AG04449 (cell line): ENCODE results near the gene REEP6.
"Not testable (repeated sequence)": the region's sequence is repeated elsewhere in the genome, so short reads cannot be mapped to it uniquely, and the experiment has no call there.

ENCODE experiments used
- CTCF ChIA-PET: fragments of 350-600 bp; formaldehyde crosslinking; extraction: SDS; loops from one replicate; lab custom pipeline; 2021; ENCODE audit warnings: antibody characterized with exemption; lab: Yijun Ruan, JAX
- POLR2A ChIA-PET: fragments of 400-600, 350-600 bp; formaldehyde crosslinking; extraction: SDS; loops from one replicate; lab custom pipeline; 2020; ENCODE audit warnings: antibody characterized with exemption, inconsistent platforms; lab: Yijun Ruan, JAX
- DNase-seq: peaks from one replicate; pipeline ENCODE4 v3.0.0-alpha.2; 2010; ENCODE audit warnings: low read depth, low spot score
- H3K4me3 ChIP-seq: 2 replicates; pipeline ENCODE4 v1.5.1; 2011; ENCODE audit warnings: low read depth, mild to moderate bottlenecking, control low read depth, low read length
- TF ChIP-seq, protein P1 (sequence below): IDR thresholded peaks from one replicate; pipeline ENCODE4 v1.5.1; 2011; ENCODE audit warnings: mild to moderate bottlenecking, moderate library complexity, low read length, control low read depth, inconsistent platforms; ENCODE audit not compliant: insufficient read depth; ENCODE audit errors: missing control alignments

Gene REEP6

GRCh38 chr19:1531587-1531986 is 40.6 kb downstream of the REEP6 start:
- ChIA-PET CTCF (interaction anchor here (1.1 to 2.2 kb wide), 2 partner anchors 15 to 236 kb away, joined by 3 to 6 read pairs; no protein-coding TSS in a partner anchor), POLR2A (no interaction called here)
- DNase-seq: no peak

DNA sequence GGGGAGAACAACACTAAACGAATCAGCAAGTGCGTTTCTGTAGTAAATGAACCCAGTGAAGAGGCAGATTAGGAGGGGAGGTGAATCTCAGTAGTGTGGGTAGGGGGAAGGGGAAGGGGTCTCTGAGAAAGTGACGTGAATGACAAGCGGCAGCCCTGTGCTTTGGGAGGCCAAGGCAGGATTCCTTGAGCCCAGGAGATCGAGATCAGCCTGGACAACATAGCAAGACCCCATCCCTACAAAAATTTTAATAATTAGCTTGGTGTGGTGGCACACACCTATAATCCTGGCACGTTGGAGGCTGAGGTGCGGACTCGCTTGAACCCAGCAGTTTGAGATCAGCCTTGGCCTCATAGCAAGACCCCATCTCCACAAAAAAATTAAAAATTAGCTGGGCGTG is 41.0 kb downstream of the REEP6 start:
- DNase-seq: no peak
- POLR2A ChIA-PET: no interaction called here
- H3K4me3 ChIP-seq: no peak overlapping the region
- TF ChIP-seq, protein P1, sequence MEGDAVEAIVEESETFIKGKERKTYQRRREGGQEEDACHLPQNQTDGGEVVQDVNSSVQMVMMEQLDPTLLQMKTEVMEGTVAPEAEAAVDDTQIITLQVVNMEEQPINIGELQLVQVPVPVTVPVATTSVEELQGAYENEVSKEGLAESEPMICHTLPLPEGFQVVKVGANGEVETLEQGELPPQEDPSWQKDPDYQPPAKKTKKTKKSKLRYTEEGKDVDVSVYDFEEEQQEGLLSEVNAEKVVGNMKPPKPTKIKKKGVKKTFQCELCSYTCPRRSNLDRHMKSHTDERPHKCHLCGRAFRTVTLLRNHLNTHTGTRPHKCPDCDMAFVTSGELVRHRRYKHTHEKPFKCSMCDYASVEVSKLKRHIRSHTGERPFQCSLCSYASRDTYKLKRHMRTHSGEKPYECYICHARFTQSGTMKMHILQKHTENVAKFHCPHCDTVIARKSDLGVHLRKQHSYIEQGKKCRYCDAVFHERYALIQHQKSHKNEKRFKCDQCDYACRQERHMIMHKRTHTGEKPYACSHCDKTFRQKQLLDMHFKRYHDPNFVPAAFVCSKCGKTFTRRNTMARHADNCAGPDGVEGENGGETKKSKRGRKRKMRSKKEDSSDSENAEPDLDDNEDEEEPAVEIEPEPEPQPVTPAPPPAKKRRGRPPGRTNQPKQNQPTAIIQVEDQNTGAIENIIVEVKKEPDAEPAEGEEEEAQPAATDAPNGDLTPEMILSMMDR: no peak
- CTCF ChIA-PET: interaction anchor here (1.0 to 1.1 kb wide), 2 partner anchors 14 to 235 kb away, joined by 3 to 5 read pairs; no protein-coding TSS in a partner anchor

More at GRCh38 chr19:1531587-1531986, 40.6 kb downstream of the REEP6 start:
- TF ChIP-seq, protein P1: no peak
- no peak overlapping the region for H3K4me3 ChIP-seq

DNA sequence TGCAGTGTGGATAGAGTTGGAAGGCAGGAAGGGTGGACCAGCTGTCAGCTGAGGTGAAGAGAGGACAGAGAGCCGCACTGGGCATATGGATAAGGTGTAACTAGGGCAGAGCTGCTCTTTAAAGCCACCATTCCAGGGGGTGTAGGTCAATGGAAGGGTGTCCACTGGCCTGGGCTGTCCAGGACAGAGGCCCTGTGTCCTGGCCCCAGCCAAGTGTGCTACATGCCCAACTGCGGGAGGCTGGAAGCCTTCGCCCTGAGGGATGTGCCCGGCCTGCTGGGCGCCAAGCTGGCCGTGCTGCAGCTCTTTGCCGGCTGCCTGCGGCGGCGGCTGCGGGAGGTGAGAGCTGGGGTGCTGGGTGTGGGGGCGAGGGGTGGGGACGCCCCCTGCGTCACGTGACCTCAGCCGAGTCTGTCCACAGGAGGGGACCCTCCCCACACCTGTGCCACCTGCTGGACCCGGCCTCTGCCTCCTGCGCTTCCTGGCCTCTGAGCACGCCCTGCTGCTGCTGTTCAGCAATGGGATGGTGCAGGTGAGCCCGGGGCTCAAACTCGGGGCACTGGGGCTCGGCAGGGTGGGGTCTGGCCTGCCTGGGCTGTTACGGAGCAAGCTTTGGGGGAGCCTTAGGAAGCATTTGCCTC is 42.6 kb downstream of the REEP6 start:
- ChIA-PET CTCF (interaction anchor here (0.6 to 3.6 kb wide), 2 partner anchors 13 to 1617 kb away, joined by 3 to 22 read pairs; no protein-coding TSS in a partner anchor), POLR2A (no interaction called here)
- no peak for DNase-seq
- H3K4me3 ChIP-seq: no peak overlapping the region
- TF ChIP-seq, protein P1: no peak

DNA sequence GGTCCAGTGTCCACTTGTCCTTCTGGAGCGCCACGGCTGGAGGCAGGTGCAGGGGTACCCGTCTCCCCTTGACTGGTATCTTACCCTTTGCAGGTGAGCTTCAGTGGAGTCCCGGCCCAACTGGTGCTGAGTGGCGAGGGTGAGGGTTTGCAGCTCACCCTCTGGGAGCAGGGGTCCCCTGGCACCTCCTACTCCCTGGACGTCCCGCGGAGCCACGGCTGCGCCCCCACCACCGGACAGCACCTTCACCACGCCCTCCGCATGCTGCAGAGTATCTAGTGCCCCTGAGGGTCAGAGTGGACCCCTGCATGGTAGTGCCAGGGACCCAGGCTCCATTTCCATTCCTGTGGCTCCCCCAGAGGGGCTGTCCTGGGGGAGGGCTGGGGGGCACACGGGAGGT is 44.0 kb downstream of the REEP6 start:
- no peak overlapping the region for H3K4me3 ChIP-seq
- DNase-seq: no peak
- TF ChIP-seq, protein P1: no peak
- POLR2A ChIA-PET: interaction anchor here (0.6 kb wide), 1 partner anchor 1230 kb away, joined by 4 read pairs; no protein-coding TSS in a partner anchor
- CTCF ChIA-PET: interaction anchor here (3.6 kb wide), 1 partner anchor 12 kb away, joined by 22 read pairs; no protein-coding TSS in a partner anchor

GRCh38 chr19:1535699-1536098 is 44.7 kb downstream of the REEP6 start:
- CTCF ChIA-PET: interaction anchor here (3.6 kb wide), 1 partner anchor 11 kb away, joined by 22 read pairs; no protein-coding TSS in a partner anchor
- H3K4me3 ChIP-seq, DNase-seq, POLR2A ChIA-PET: not testable (repeated sequence)

DNA sequence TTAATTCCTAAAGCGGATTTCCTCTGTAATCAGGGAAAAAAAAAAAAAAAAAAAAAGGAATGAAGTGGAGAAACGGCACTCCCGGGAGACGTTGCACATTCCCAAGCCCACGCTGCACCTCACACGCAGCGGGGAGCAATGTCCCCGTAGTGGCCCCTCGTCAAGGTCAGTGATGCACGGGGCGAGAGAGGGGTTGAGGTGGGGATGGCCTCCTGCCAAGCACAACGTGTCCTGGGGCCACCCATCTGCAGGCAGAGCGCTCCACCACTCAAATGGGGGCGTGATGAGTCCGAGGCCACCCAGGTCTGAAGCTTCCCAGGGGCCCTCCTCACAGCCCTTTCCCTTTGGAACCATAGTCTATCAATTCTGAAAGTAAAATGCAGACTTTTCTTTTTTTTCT is 48.0 kb downstream of the REEP6 start:
- TF ChIP-seq, protein P1: no peak
- no peak overlapping the region for H3K4me3 ChIP-seq
- DNase-seq: no peak

GRCh38 chr19:1539749-1540148 is 48.8 kb downstream of the REEP6 start:
- POLR2A ChIA-PET, DNase-seq, H3K4me3 ChIP-seq: not testable (repeated sequence)
- CTCF ChIA-PET: interaction anchor here (0.9 to 1.3 kb wide), 2 partner anchors 9 to 132 kb away, joined by 3 to 8 read pairs; no protein-coding TSS in a partner anchor

More for the DNA sequence above, 48.0 kb downstream of the REEP6 start:
- ChIA-PET CTCF (interaction anchor here (1.3 to 2.0 kb wide), 2 partner anchors 7 to 133 kb away, joined by 6 to 8 read pairs; no protein-coding TSS in a partner anchor), POLR2A (no interaction called here)
